Measurements from ENCODE around the gene MAPKAP1. TPM values are rescaled to one million over a fixed set of nuclear protein-coding genes. Genes with fewer than 3 reads are reported as not detected.

The MAPKAP1 gene
- total RNA-seq, 1 donor from 2014 or later: 62.9 TPM

DNA sequence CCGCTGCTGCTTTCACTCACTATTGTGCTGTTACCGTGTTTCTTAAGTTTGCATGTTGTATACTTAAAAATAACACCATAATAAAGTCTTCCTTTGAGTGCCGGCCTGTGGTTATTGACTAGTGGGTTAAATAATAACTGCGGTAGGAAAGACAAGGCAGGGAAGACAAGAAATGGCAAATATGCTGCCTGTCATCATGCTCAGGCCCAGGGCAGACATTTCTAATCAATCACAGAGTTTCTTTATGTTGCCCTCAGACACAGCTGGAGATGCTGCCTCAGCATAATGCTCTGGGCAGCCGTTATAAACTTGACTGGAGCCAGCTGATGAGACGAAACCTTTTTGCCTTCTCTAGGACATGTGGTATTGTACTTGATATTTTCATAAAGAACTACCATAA is 230.4 kb downstream of the MAPKAP1 start:
- TF ChIP-seq, protein P1, sequence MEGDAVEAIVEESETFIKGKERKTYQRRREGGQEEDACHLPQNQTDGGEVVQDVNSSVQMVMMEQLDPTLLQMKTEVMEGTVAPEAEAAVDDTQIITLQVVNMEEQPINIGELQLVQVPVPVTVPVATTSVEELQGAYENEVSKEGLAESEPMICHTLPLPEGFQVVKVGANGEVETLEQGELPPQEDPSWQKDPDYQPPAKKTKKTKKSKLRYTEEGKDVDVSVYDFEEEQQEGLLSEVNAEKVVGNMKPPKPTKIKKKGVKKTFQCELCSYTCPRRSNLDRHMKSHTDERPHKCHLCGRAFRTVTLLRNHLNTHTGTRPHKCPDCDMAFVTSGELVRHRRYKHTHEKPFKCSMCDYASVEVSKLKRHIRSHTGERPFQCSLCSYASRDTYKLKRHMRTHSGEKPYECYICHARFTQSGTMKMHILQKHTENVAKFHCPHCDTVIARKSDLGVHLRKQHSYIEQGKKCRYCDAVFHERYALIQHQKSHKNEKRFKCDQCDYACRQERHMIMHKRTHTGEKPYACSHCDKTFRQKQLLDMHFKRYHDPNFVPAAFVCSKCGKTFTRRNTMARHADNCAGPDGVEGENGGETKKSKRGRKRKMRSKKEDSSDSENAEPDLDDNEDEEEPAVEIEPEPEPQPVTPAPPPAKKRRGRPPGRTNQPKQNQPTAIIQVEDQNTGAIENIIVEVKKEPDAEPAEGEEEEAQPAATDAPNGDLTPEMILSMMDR (IDR thresholded peaks at IDR 0.05; ENCODE audit: unreplicated experiment): no peak
- no peaks in the 10 kb centered on the region for H3K27me3 Mint-ChIP-seq (ENCODE audit: low read depth)
- H3K4me1 Mint-ChIP-seq: peaks cover 72% of the 10 kb centered on the region
- no peaks in the 10 kb centered on the region for H3K9me3 Mint-ChIP-seq
- DNase-seq (ENCODE audit: low spot score in 2 of 2, unreplicated experiment in 2 of 2): no peak
- H3K27ac Mint-ChIP-seq: no peak overlapping the region
- peaks cover 15% of the 10 kb centered on the region for H3K36me3 Mint-ChIP-seq
- no peak overlapping the region for H3K4me3 Mint-ChIP-seq

DNA sequence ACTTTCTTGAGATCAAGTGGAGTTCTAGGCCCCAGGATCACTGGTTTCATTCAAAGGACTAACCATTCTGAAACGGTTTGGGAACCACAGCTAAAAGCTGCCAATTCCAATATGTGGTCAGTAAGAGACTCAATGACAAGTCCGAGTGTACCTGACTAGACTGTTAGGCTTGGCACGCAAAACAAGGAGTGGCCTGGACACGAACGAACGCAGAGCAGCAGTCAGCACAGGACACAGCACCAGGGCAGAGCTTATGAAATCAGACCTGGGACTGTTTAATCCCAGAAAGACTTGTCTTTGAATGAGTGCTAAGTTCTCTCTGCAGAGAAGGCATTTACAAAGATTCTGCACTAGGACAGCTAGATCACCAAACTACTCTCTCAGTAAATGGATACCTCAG is 231.6 kb downstream of the MAPKAP1 start:
- DNase-seq (ENCODE audit: low spot score in 2 of 2, unreplicated experiment in 2 of 2): no peak
- H3K4me3 Mint-ChIP-seq: no peak overlapping the region
- peaks cover 14% of the 10 kb centered on the region for H3K36me3 Mint-ChIP-seq
- TF ChIP-seq, protein P1 (IDR thresholded peaks at IDR 0.05; ENCODE audit: unreplicated experiment): no peak
- H3K27ac Mint-ChIP-seq: peak overlapping the region; percentile 40
- H3K27me3 Mint-ChIP-seq (ENCODE audit: low read depth): no peaks in the 10 kb centered on the region
- H3K4me1 Mint-ChIP-seq: peaks cover 84% of the 10 kb centered on the region
- H3K9me3 Mint-ChIP-seq: no peaks in the 10 kb centered on the region

DNA sequence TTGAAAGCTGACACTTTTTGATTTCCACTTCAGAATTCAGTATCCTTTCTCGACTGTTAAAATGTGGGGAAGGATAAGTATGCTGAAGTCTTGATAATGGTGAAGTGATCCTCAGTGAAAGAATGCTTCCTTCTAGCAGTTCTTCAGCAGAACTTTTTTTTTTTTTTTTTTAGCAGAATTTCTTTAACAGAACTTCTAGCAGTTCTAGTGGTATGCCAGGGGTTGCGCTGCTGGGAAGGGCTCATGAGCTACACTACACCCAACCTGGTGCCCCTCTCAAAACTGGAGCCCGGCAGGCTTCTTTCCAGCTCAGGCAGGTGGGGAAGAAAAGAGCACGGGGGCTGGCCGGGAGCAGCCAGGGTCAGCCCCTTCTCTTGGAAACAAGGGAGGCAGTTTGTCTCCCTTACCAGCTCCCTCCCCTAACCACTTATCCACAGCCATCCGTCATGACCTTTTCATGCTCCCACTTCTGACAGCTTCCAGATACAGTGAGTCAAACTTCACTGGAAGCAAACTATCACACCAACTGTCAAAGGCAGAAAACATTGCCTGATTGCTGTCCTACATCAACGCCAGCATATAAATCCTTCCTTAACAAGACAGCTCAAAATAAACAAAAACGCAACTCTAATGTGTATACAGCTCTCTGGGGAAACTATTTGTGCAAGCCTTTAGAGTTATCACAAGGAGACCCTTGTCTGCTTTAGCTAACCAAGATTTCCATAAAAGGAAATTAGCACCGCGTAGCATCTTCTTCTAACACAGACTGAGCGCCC is 233.9 kb downstream of the MAPKAP1 start:
- TF ChIP-seq, protein P1 (IDR thresholded peaks at IDR 0.05; ENCODE audit: unreplicated experiment): no peak
- Mint-ChIP-seq H3K4me1 (peaks cover 90% of the 10 kb centered on the region), H3K9me3 (no peaks in the 10 kb centered on the region), H3K27ac (peak overlapping the region; percentile 89), H3K4me3 (peak overlapping the region; percentile 33), H3K27me3 (ENCODE audit: low read depth) (no peaks in the 10 kb centered on the region), H3K36me3 (peaks cover 5% of the 10 kb centered on the region)
- DNase-seq (ENCODE audit: low spot score in 2 of 2, unreplicated experiment in 2 of 2): peak in 1 of 2 experiments; percentile 54

DNA sequence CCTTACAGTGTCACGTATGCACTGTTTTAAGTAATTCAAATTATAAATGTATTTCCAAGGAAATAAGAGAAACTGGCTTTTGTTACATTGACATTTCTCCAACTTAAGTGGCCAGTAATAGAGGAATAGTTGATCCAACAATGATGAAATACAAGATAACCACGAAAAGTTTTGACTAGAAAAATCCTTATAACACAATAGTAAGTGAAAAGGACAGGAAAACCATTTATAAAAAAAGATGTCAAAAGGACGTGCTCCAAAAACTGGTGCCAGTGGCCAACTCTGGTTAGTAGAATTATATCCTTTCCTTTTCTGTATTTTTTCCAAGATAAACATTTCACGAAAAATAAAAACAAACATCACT is 234.5 kb downstream of the MAPKAP1 start:
- Mint-ChIP-seq H3K27ac (peak overlapping the region; percentile 89), H3K9me3 (no peaks in the 10 kb centered on the region), H3K27me3 (ENCODE audit: low read depth) (no peaks in the 10 kb centered on the region), H3K4me1 (peaks cover 85% of the 10 kb centered on the region), H3K36me3 (no peaks in the 10 kb centered on the region), H3K4me3 (no peak overlapping the region)
- TF ChIP-seq, protein P1 (IDR thresholded peaks at IDR 0.05; ENCODE audit: unreplicated experiment): no peak
- no peak for DNase-seq (ENCODE audit: low spot score in 2 of 2, unreplicated experiment in 2 of 2)

DNA sequence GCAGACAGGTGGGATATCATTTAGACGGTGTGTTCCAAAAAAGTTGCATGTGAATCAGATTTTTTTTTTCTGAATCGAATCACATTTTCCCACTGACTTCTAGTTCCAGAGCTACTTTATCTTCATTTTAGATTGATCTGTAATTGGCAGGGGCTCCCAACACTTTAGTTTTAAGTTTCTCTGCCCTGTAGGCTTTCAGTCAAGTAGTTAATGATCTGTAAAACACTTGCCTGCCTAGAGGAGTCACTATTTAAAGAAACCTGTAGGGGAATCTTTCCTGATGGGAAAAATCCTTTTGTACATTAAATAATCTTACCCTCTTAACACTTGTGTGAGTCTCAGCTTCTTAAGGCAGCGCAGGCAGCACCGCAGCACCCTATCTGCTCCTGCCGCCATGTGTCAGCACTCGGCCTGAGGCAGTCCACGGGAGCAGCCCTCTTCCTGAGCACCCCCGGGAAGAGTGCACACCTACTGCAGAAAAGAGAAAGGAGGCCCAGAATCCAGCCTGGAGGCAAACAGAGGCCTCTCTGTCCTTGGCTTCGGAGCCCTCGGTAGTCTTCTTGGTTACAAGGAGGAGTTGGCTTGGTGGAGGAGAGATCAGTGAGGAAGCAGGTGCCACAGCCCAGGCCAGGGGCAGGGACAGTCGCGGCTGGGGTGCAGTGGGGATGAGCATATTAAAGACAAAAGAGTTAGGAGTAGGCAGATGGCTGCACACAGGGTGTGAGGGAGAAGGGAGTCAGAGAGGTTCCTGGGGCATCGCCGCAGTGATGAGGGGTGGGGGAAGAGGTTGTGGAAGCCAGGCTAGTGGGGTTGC is 236.0 kb downstream of the MAPKAP1 start:
- Mint-ChIP-seq H3K27ac (peak overlapping the region; percentile 81), H3K4me1 (peaks cover 75% of the 10 kb centered on the region), H3K27me3 (ENCODE audit: low read depth) (no peaks in the 10 kb centered on the region)

More for the DNA sequence above, 236.0 kb downstream of the MAPKAP1 start:
- H3K9me3 Mint-ChIP-seq: no peaks in the 10 kb centered on the region
- TF ChIP-seq, protein P1 (IDR thresholded peaks at IDR 0.05; ENCODE audit: unreplicated experiment): no peak
- no peak for DNase-seq (ENCODE audit: low spot score in 2 of 2, unreplicated experiment in 2 of 2)
- H3K36me3 Mint-ChIP-seq: no peaks in the 10 kb centered on the region
- H3K4me3 Mint-ChIP-seq: no peak overlapping the region
